Keratinocyte (primary cell): ENCODE results near the gene WNT4.

Source experiments
- CTCF ChIP-seq, 3 experiments: IDR thresholded peaks in 1 of 3; conservative IDR thresholded peaks in 1 of 3; optimal IDR thresholded peaks in 1 of 3; 2 replicates in 2 of 3; 3 replicates in 1 of 3; pipeline versions ENCODE3 to v1.5.1; 2011; ENCODE audit warnings: low read length in 3 of 3, mild to moderate bottlenecking in 3 of 3, moderate library complexity in 2 of 3, control low read depth in 1 of 3, inconsistent platforms in 1 of 3; ENCODE audit not compliant: insufficient read depth in 2 of 3; ENCODE audit errors: extremely low read depth in 1 of 3
- EZH2 ChIP-seq: IDR thresholded peaks from one replicate; pipeline ENCODE4 v1.6.1; 2012; ENCODE audit warnings: inconsistent platforms, mild to moderate bottlenecking, low read length, moderate library complexity

- no peak for TF ChIP-seq CTCF (optimal IDR thresholded peaks at IDR 0.05 in 1 of 3, IDR thresholded peaks at IDR 0.05 in 1 of 3, conservative IDR thresholded peaks at IDR 0.05 in 1 of 3; ENCODE audit: extremely low read depth in 1 of 3, insufficient read depth in 2 of 3, low read length in 3 of 3)
- TF ChIP-seq EZH2: no peak
These were observed 45.5 kb upstream of the WNT4 start for GRCh38 chr1:22188436-22188835.
